Measurements from ENCODE around the gene CATSPERD.

The CATSPERD gene, protein sequence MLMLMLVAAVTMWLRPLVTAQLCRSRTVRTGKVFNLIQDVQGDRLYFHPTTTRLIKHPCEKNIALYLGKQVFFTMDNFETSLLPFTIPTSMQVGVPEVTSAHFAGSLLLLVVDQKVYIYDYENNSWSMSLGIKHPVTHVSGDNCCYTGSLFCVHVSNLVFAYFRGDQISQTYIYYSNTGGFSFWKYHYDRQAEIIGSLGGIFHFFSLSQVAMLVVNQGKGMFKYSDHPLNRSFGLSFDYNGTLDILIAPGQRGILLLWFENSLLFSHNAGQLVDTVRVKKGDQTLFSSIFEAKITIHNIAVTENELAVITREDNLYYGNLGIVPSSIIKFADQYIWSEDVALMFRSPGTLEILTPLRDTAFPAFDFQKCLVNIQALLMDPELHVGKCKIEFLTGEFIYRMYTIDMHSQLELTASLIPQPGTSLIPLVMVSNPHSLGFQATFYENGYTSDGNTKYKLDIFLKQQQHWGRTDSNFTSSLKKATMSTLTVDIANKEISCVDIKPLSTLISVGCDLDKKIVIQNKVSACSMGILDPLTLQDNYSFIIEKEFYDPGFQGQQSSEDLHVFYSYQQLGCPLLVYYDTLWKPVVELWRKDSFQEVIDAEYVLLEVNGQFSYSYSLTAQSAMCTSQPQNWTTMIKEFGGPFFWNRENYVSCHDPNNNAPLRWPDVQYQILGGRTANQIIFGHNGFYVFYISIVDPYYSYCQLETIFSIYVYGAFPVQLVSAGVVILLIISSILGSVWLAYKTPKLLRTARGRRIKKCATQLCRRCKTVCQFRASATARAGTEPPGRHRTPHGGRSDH

DNA sequence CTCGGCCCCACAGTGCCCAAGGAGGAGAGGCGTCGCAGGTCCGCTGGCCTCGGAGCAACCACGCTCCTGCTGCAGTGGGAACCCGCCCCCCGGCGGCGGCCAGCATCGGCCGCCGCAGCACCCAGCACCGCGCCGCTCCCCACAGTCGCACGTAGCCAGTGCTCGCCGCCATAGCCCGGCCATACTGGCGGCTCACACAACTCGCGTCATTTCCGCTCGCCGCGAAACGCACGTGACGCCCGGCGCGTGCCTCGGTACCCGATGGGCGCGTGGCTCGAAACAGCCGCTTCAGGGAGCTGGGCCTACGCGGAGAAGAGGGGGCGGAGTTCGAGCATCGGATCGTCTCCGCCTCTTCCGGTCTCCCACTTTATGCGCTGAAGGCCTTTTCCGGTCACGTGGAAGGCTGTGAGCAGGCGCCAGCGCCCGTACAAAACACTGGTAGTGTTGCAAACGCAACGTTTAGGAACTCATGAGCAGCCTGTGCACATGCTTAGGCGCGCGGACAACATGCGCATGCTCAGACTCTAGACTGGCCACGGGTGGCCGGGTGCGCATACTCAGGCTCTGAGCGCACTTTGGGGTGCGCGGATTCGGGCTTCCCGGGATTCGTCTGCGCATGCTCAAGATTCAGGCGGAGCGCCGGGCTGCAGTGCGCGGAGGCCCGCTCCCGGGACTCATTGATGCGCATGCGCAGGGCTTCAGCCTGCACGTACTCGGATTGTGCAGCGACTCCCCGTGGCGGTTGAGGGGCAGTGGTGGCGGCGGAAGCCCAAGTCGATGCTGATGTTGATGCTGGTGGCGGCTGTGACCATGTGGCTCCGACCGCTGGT is at the start of gene CATSPERD, which contains the start of gene LONP1:
Gene CATSPERD, plus strand, starts transcription at position 677 of the 830 bp plus-strand sequence. Its CDS starts 101 bp downstream, at position 778.
Gene LONP1, minus strand, starts transcription at position 186 of the 830 bp plus-strand sequence. Its CDS starts 14 bp downstream, at position 172.
- DNase-seq = peak; percentile 88

DNA sequence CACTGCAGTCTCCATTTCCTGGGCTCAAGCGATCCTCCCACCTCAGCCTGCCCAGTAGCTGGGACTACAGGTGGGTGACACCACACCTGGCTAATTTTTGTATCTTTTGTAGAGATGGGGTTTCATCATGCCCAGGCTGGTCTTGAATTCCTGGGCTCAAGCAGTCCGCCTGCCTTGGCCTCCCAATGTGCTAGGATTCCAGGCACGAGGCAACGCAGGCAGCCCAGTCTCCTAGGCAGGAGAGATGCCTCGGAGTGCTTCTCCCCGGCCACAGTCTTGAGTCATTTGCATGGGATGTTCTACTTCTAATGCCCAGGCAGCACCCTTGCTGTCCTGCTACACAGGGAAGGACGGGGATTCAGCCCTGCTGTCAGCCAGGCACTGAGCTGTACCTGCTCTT is 48.8 kb upstream of the CATSPERD start:
- DNase-seq = no peak

DNA sequence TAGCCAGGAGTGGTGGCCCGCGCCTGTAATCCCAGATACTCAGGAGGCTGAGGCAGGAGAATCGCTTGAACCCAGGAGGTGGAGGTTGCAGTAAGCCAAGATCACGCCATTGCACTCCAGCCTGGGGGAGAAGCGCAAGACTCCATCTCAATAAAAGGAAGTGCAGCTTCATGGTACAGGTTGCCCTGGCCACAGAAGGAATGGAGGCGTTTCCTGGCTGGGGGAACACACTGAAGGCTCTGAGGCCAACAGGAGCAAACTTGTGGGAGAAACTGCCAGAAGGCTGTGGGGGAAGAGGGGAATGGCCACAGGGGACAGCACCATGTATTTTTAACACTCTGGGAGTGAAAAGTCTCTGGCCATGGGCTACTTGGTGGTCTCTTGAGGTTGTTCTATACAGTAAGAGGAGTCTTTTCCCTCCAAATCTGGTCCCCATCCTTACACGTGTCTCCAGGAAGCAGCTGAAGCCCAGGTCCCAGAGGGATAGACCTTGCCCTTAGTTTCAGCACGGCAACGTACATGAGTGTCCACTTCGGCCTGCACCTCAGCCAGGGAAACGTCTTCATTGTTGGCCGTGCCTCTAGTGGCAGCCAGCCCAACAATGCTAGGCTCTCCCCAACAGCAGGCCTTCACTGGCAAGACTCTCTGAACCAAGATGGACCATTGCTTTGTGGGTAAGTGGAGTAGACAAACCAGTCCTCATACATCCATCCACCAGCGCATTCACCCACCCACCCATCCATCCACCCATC is 47.6 kb upstream of the CATSPERD start:
- DNase-seq = no peak

DNA sequence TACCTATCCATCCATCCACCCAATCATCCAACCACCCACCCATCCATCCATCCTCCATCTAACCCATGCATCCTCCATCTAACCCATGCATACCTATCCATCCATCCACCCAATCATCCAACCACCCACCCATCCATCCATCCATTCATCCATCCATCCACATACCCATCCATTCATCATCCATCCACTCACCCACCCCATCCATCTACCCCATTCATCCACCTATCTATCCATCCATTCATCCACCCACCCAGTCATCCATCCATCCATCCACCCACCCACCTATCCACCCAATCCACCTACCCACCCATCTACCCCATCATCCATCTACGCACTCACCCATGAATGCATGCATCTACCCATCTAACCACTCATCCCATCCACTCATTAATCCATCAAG is 46.7 kb upstream of the CATSPERD start:
- no peak for DNase-seq

DNA sequence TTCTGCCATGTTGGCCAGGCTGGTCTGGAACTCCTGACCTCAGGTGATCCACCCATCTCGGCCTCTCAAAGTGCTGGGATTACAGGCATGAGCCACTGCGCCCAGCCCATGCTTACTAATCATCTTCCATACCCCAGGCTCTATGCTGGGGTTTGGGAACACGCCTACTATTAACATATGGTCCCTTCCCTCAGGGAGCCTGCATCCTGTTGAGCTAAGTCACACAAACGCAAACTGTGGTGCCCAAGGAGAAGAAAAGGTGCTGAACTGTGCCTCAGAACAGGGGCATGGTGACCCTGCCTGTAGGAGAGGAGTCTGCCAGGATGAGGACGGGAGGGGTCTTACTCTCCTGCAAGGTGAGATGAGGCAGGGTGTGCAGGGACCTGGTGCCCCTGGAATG is 45.7 kb upstream of the CATSPERD start:
- no peak for DNase-seq

DNA sequence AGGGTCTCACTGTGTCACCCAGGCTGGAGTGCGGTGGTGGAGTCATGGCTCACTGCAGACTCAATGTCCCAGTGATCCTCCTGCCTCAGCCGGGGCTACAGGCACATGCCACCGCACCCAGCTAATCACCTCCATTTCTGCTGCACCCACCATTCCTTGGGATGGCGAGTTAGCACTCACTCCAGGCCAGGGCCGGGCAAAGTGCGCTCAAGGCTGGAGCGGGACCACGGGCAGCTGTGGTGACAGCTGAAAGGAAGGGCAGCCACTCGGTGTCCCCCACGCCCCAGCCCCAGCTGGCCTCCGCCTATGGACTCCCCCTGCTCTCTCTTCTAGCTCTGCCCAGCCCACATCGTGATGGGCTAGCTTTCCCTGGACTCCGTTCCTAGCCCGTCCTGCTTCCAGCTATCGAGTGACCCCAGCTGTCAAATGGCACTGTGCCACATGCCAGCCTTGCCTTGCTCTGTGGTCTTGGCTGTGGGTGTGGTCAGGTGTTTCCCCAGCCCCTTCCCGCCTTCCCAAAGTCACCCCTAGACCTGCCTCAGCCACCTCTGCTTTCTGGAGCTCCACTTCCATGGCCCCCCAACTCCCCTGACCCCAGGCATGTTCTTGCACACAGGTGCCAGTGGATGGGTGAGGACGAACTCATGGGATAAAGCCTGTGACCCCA is 44.2 kb upstream of the CATSPERD start:
- no peak for DNase-seq

DNA sequence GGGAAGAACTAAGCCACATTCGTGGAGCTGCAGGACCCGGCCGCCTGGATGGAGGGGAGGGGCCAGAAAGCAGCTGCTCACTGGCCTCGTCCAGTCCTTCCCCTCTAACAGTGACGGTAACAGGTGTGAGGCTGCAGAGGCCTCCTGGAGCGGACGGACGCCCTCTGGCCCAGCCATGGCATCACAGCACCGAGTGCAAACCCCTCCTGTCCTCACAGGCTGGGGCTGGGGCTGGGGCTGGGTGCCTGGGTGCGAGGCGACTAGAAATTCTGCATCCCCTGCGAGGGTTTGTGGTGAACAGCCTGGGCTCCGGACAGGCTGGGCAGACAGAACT is 43.7 kb upstream of the CATSPERD start:
- DNase-seq = no peak

DNA sequence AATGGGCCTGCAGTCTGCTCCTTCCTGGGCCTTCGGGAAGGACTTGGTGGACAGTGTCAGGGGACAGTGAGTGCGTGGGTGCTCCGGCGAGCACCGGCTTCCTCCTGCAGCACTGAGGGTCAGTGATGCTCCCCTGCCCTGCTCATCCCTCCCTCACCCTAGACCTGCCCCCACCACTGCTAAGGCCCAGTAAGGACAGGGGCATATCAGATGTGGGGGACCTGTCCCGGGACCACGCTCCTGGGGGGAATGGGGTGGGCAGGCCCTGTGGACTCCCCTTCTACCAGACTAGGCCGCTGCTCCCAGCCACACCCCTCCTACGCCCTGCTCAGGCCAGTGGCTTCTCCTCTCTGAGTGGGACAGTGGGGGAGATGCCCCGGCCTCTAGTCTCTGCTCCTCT is 43.3 kb upstream of the CATSPERD start:
- DNase-seq = no peak

DNA sequence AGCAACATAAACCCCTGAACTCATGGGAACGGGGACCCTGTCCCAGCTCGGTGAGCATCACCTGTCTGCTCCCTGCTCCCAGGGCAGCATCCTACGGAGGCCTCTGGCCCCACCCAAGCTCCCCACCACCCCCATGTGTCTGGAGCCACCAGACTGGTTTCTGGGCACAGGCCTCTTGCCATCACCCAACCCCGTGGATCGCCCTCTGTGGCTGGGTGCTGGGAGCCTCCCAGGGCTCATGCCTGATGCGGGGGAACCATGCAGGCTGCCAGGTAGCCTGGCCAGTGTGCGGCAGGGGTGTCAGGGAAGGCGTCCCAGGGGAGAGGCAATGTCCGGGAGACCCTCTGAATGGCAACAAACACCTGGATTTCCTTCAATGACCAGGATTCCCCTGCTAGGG is 42.9 kb upstream of the CATSPERD start:
- no peak for DNase-seq

DNA sequence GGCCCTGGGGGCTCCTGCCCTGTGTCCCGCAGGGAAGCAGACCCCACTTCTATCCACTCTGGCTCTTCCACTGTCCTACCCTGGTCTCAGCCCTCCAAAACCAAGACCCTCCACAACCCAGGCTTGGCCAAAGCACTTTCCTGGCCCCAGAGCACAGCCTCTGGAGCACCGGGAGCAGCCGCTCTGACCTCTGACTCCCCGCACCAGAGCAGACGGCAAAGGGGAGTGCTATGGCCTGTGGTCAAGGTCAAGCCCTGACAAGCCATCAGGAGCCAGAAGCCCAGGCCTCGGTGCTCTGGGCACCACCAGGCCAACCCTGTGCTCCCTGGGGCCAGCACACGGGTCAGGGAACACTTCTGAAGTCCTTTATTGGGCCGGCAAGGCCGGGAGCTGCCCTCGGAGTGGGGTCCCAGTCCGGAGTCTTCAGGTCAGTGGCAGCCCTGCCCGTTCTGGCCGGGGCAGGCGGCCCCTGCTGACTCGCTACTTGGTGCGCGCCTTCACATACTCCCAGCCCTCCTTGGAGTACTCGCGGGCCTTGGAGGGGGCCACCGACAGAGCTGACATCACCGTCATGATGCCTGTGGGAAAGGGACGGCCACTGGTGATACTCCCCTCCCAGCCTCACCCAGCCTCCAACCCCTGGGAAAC is 42.2 kb upstream of the CATSPERD start:
- no peak for DNase-seq

DNA sequence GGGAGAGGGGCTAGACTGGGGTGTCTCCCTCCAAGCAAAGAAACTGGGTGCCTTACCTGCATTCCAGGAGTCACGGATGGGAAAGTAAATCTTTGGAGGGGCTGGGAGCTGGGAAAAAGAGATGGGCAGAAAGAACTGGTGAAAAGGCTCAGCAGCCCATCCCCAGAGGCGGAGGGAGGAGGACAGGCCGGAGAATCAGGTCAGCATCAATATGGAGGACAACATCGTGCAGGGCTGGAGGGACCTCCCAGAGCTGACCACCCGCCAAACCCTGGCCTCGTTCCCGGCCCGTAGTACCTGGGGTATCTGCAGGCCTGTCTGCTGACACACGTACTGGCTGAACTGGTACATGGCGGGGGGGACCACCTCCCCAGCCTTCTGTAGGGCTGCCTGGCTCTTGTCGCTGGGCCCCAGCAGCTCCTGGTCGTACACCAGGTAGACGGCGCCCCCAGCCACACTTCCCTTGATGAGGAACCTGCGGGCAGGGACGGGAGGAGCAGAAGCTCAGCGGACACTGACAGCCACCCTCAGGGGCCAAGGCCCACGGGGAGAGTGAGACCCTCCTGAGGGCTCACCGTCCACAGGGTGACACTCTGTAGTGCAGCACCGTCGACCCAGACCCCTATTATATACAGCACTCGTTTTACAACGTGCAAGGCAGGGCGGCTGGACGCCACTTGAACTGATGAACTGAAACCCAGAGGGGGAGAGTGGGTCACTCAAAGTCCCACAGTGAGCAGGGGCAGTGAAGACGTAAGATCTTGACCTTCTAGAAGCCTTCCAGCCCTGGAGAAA is 41.0 kb upstream of the CATSPERD start:
- DNase-seq = no peak

DNA sequence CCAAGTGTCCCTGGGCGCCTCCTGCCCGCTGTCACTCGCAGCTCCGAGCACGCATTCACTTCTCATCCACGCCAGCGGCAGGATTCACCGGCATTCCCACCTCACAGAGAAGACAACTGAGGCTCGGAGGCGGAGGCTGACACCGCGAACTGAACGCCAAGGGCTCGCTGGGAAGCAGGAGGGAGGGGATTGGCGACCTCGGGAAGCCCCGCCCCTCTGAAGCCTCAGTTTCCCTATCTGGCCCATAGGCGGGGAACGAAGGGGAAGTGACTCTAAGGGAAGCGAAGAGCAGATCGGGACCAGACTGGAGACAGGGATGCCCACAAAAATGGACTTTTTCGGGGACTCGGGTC is 40.4 kb upstream of the CATSPERD start:
- DNase-seq = no peak

DNA sequence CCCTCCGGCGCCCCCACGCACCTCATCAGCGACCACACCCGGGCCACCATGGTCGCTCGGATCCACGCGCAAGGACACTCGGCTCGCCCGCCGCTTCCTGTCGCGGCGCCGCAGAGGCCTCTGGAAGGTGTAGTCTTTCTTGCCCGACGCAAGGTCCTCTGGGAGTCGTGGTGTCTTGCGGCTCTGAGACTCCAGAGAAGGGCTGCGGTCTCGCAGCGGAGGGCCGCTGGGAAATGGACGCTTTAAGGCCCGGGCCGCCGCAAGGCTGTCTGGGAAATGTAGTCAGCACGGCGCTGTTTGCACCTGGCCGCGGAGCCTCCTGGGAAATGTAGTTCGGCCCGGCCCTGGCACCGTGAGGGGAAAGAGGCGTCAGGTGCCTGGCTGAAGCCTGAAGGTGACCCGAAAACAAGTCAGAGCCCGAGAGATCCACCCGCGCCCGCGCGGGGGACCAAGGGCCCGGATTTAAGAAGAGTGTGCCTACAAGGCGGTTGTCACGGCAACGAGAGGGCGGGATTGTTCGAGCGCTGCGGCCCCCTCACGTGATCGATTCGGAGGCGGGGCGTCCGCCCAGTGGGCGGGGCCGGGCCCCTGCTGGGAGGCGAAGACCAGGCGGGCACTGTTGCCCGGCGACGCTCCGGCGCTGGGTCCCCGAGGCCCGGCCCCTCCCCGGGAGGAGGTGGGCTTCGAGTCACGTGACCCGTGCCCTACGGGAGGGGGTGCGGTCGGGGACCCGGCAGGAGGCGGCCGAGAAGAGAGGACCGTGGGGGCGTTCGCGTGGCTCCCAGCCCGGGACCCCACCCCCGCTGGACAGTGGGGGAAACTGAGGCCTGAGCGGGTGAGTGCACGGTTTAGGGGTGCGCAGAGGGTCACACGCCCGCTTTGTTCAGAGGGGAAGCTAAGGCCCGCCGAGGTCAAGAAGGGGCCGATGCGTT is 39.7 kb upstream of the CATSPERD start, which contains the start of the genes HSD11B1L and MICOS13:
Gene HSD11B1L, plus strand, starts transcription at position 591 of the 932 bp plus-strand sequence. CDS start 3,806 bp downstream, outside the sequence.
Gene MICOS13, minus strand, starts transcription at position 80 of the 932 bp plus-strand sequence. Its CDS starts 30 bp downstream, at position 50.
- peak; percentile 92 for DNase-seq

DNA sequence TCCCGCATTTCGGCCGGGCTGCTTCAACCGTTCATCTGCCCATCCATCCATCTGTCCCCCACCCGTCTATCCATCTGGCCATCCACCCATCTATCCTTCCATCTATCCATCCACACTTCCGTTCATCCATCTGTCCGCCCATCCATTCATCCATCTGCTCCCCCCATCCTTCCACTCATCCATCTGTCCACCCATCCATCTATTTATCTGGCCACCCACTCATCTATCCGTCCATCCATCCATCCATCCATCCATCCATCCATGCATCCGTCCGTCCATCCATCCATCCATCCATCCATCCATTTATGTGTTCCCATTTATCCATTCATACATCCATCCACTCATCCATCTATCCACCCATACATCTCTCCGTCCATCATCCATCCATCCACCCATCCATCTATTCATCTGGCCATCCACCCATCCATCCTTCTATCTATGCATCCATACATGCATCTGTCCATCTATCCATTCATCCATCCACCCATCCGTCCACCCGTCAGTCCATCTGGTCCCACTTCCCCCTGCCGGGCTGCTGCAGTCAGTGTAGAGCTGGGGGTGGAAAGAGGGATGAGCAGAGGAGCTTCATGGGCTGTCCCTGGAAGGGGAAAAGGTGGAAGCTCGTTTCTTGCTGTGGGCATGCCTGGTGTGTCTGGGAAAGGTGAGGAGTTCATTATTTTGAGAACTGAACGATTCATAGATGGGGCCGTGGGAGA is 38.9 kb upstream of the CATSPERD start:
- DNase-seq = no peak

DNA sequence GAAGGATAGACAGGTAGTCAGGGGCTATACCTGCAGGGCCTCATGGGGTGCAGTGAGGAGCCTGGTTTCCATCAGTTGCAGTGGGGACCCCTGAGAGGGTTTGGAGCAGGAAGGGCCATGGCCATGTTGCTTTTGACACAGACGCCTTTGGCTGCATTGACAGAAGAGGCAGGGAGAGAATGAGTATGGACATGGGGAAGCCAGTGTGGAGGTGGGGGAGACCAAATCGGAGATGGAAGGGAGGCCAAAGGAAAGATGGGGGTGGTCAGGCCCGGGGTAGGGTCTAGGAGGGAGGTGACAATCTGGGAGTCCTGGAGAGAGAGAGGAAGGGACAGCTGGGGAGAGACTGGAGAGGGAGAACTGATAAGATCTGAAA is 38.3 kb upstream of the CATSPERD start:
- DNase-seq = no peak

DNA sequence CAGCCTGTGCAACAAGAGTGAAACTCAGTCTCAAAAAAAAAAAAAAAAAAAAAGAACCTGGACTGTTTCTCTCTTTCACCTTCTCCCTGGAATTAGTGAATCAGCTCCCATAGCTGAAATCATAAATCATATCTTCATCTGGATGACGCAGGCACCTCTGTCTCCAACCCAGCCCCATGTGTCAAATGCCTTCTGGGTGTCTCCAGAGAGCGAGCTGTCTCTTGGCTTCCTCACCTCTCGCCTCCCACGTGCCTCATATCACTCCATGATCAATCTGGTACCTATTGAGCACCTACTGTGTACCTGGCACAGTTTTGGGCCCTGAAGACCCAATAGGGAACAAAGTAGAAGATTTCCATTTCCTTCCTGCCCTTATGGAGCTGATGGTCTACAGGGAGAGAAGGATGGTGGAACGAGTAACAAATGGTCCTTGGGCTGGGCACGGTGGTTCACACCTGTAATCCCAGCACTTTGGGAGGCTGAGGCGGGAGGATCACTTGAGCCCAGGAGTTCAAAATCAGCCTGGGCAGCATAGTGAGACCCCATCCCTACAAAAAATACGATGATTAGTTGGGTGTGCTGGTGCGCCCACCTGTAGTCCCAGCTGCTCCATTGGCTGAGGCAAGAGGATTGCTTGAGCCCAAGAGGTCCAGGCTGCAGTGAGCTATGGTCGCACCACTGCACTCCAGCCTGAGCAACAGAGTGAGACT is 37.1 kb upstream of the CATSPERD start:
- no peak for DNase-seq

DNA sequence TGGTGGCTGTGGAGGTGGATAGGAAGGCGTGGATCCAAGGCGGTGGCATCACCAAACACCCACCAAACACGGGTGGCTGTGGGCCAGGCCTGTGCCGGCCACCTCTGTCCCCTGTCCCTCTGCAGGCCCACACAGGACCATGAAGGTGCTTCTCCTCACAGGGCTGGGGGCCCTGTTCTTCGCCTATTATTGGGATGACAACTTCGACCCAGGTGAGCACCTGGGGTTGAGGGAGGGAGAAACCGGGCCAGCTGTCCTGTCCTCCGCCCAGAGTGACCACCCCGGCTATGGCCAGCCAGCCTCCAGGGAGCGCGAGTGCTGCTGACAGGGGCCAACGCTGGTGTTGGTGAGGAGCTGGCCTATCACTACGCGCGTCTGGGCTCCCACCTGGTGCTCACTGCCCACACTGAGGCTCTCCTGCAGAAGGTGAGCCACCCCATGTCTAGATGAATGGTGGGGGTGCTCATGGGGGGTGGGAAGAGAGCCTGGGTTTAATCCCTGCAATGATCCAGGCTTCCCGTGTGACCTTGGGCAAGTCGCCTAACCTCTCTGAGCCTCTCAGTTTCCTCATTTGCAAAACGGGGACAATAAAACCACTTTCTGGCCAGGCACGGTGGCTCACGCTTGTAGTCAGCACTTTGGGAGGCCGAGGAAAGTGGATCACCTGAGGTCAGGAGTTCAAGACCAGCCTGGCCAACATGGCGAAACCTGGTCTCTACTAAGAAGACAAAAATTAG is 35.6 kb upstream of the CATSPERD start:
- DNase-seq = no peak

Measured in NCI-H526 treated with DMSO at 0.1 percent for 48 hours (cell line).